A172 (cell line): ENCODE results near the gene SHROOM3. TPM values are rescaled to one million over a fixed set of nuclear protein-coding genes. Genes with fewer than 3 reads are reported as not detected.

Experiments used
- DNase-seq: peaks from one replicate; pipeline ENCODE4 v3.0.0-alpha.2; 2015; ENCODE audit warnings: low spot score
- total RNA-seq: library from RNA; depleted of rRNA; stranded (reverse); fragments of >200 nt; shearing (Covaris generic); gene quantifications from 2 replicates; pipeline ENCODE4 v1.2.3, GENCODE V29; 2014

The SHROOM3 gene
- total RNA-seq, 1 experiment from 2014 or later, result 13.2 TPM

DNA sequence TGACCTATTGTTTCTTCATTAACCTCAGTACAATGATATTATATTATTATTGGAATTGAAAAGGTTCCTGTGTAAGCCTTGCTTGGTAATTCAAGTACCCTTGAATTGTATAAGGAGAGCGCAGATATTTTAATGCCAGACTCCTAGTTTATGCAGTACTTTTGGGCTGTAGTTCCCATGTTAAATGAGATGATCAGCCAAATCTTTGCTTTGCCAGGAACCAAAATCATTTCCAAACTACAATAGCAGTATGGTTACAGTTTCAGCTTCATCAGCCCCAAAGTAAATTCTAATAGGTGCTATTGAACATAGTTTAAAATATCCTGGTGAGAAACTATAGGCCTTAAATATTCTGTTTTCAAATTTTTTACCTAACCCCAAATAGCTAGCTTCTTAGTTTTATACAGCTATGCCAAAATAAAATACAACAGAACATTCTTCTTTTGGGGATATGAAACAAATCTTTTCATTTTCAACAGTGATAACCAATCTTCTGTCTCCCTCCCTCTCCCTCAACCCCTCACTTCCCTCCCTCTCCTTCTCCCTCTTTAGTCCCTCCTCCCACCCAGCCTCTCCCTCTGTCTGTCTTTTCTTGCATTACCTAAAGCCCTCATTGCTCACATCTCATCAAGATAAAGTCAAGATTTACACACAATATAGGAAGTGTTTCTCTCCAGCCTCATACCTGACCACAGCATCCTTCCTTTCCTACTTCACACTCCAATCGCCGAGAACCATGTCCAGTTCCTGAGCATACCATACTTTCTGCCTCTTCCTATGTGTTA lies 190.1 kb downstream of the SHROOM3 start:
- DNase-seq, result no peak

DNA sequence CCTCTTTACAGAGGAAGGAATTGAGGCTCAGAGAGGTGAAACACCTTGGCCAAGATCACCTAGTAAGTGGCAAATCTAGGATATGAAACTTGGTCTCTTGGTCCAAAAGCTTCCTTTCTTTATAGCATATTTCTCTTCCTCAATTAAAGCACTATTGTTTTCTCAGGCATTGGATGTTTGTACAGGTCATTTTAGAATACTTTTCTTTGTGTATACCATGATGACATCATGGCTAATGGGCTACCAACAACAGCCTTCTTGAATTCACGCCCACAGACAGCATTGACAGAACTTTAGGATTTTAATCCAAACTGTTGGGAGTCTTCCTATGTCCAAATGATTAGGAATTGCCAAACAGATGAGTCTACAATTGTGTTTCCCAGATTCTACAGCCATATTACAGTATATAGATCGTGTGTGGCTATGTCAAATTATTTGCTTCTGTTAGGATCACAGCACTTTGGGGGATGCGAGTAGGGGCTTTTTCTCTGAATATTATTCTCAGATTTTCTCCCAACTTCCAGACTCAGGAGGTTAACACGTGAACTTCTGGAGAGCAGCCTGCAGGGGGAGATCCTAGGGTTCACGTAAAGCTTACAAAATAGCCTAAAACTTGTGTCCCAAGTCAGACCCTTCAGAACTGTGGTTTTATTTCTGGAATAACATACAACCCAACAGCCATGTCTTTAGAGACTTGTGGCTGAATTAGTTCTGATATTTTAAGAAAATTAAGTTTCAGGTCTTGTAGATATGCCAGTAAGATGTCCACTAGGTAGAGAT lies 191.8 kb downstream of the SHROOM3 start:
- DNase-seq, result no peak

DNA sequence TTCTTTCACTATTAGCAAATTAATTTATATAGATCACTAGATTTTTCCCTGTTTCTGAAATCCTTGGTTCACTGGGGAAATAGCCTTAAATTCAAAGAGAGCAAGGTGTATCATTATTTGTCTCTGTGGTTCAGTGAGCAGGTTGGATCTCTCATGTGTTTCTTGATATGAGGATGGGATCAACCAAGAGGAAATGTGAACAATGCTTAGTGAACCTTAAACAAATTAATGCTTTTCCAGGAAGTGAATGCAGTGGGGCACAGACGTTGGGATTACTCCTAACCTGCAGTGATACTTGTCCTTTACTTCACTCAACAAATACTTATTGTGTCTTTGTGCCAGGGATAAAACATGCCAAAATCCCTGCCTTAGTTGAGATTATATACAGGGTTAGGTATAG lies 193.2 kb downstream of the SHROOM3 start:
- DNase-seq, result no peak

DNA sequence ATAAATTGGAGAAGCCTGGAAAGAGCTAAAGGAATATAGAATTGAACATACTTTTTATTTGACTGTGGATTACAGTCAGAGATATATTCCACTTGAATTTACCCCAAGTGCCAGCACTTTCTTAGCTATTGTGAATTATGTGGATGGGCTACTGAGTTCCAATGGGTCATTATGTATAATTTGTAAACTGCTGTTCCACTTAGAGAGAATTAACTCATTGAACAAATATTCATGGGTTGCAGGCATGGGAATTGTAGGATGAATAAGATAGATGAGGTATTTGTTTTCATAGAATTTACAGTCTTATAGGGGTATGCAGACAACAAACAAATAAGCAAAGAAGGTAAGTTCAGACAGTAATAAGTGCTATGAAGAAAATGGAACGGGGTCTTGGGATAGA lies 195.7 kb downstream of the SHROOM3 start:
- DNase-seq, result no peak

DNA sequence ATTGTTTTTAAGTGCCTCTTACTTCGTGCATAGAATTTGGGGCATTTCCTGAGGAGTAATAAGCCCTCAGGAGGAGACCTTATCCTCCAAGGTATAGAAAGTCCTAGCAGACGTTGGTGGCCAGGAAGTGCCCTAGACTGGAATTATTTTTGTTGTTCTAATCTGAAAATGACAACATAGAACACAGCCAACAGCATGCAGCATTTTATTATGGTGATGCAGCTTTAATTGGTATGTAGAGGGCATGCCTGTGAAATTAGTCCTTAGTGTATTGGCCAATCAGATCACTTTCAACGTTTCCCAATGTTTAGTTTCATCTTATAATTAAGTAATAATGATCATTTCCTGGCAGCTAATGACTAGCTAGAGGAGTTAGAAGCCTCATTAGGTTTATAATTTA lies 199.2 kb downstream of the SHROOM3 start:
- peak; percentile 52 for DNase-seq

DNA sequence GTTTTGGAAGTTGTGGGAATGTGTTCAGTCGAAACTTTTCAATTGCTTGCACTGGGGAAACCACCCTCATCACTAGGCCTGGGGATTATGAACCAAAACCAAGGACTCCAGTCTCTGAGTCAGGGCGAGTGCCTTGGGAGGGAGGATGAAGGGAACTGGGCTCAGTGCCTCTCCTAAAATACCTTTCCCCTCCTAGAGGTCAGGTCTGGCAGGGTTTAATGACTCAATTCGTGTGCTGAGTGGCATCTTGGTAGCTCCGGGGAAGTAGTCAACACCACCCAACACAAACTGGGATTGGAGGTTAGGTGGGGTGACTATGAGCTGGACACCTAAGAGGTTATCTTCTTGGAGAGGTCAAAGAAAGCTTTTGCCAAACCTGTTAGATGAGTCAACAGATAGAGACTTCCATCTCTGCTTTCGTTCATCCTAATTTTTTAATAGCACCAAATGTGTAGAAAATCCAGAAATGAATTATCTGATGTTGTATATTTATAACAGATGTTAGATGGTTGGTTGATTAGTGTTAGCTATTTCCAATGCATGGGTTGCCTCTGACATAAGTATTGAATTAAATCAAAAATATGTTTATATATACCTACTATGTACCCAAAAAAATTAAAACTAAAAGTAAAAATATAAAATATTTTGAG lies 202.8 kb downstream of the SHROOM3 start:
- DNase-seq, result peak; percentile 60

DNA sequence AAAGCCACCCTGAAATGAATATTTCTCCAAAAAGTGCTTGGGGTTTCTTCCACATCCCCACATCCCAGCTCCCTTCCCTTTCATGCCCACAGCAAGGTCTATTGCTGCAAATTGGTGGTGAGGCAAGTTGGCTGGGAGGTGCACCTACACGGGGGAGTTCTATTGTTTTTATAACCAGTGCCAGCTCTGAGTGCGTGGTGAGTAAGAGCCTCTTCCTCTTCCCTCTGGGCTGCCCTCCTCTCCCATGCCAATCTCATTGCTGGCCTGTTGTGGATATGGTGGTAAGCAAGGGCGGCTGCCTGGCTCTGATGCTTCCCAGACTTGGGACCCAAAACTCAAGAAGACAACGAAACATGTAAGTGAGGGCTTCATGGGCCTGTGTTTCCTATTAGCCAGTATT lies 204.3 kb downstream of the SHROOM3 start:
- peak; percentile 77 for DNase-seq

DNA sequence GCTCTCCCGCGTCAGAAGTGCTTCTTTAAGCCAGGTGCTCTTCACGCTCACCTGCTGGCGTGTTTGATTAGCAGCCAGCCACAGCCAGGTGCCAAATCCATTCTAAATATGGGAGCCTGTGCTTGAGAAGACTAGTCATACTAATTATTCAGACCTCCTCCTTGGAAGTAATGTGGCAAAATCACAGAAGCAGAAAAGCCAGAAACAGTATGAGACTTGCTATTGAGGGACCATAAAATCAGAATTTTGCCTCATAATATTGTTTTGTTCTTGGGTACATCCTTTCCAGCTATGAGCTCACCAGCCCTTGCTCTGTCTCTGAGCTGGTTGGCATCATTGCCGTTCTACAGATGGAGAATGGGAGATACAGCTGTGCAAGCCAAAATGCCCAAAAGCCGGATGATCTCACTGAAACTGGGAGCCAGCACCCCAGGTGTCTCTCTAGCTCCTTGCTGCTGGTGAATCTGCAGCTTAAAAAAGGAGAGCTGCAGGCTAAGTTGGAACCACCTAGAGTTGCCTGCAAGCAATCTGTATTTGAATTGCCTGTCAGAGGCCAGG lies 205.4 kb downstream of the SHROOM3 start:
- no peak for DNase-seq

DNA sequence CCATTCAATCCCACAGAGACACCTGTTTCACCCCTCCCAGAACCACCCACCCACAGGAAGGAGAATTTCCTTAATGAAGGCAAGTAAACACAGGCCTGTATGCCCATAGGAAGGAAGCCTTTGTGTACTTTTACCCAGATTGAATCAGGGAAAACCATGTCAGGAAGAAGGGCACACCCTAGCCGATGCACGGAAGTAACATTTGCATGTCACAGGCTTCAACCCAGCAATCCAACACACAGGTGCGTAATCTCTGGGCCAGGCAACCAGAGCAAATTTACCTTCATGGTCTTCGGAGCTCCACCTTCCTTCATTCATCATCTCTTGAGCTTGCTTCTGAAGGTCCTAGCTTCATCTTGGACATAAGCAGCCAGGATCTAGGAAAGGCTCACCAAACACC lies 206.3 kb downstream of the SHROOM3 start:
- no peak for DNase-seq

DNA sequence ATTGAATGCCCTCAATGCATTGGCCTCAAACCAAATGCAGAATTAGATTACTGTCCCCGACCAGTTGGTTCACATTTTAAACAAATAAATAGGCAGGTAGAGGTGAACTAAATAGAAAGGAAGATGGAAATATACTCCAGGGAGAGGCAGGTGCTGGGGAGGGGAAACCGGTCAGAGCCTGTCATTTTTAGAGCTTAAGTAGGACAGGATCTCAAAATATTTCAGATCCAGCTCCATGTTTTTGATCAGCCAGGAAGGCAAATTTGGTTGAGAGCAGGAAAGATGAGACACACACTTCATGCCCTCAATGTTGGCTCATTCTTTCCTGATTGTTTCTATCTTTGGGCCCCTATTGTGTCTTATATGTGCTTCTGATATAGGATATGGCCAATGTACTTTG lies 206.7 kb downstream of the SHROOM3 start:
- no peak for DNase-seq

DNA sequence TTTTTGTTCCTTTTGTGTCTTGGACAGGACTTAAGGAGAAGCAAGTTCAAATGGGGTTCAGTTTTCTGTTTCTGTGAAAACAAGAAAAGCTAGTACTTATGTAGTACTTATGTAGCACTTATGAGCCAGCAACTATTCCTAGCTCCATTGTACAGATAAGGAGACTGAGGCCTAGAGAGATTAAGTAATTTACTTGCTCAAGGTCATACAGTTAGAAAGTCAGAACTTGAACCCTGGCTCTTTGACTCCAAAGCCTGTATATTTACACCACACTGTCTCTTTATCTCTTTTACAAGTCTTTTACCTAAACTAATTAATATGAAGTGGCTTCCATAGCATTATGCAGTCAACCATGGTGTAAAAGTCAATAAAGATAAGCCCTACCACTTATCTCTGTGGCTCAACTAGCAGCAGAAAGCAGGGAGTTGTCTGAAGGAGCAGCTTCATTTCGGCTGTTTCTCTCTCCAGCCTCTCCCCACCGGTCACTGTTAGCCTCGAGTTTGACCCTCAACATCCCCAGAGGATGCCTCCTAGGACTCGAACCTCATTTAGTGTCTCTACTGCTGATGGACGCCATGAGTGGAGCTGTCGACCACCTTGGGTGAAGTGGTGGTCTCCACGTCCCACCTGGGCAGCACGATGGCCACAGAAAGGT lies 209.9 kb downstream of the SHROOM3 start:
- no peak for DNase-seq

DNA sequence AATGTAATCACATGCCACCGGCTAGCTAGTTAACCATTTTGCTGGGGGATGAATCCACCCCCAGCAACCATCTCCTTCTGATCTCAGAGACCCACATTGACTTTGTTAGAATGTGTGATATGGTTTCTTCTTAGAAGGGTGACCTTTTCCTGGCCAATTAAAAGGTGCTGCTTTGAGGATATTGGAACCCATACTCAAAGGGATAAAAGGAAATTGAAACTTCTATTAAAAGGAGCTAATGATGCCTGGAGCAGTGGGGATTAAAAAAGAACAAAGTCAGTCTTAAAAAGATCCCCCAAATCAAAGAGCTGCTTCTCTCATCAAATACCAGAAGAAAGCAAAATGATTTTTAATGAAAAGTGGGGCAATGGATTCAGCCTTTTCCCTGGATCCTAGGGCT lies 214.1 kb downstream of the SHROOM3 start:
- DNase-seq, result no peak

DNA sequence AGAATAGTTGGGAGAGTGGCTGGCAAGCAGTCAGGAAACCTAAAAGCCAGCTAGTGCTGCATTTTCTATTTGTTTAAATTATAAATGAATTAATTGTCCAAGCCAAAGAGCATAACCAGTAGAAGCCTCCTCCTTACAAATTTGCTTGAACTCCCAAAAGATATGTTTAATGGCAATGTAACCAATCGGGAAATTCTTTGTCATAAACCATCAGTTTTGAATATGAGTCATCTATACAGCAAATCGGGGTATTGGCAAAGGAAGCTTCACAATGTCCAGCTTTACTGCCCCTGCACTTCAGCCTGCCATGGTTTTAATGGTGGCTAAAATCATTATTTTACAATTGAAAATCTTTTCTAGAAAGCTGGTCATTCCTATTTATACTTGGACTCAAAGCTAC lies 216.6 kb downstream of the SHROOM3 start:
- no peak for DNase-seq

DNA sequence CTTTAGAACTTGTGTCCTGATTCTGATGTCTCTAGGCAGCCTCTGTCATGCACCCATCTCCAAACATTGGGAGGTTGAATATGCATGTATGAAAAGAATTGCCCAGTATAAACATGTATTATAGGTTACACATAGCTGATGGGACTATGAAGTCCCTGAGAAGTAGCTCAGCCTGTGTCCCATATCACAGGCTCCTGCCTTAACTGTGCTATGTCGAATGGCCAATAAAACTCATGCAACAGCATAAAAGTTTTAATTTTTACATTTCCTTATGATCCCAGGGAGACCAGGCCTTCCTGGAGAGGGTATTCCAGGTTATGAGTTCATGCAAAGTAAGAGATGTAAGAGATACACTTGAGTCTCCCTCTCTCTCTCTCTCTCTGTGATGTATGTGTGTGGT lies 217.4 kb downstream of the SHROOM3 start:
- DNase-seq, result no peak

DNA sequence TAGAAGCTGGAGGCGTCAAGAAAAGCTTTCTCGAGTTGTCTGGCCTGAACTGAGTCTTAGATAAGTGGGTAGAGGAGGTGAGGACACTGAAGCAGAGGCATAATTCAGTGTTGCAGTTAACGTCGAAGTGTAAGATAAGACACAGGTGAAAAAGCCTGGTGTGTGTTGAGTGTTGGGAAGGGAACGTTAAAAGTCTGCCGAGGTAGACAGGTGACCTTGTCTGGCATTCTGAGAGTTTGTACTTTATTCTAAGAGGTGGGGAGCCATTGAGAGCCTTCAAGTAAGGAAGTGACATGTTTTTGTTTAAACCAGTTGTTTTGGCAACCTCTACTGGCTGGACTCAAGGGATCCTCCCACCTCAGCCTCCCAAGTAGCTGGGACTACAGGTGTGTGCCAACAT lies 219.1 kb downstream of the SHROOM3 start:
- DNase-seq, result no peak

DNA sequence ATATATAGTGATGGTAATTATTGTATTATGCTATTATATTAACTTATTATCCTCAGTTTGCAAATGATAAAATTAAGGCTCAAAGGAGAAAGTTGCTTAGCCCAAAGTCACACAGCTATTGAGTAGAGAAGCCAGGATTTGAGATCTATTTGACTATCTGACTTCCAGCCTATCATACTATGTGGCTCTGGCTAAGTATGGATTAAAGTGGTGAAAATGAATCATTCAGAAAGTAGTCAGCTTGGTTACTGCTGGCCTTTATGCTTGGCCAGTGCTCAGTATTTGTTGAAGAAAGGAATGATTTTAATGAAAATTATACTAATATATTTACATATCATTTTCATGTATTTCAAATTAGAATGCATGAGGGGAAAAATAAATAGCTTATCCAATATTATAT lies 219.8 kb downstream of the SHROOM3 start:
- no peak for DNase-seq

DNA sequence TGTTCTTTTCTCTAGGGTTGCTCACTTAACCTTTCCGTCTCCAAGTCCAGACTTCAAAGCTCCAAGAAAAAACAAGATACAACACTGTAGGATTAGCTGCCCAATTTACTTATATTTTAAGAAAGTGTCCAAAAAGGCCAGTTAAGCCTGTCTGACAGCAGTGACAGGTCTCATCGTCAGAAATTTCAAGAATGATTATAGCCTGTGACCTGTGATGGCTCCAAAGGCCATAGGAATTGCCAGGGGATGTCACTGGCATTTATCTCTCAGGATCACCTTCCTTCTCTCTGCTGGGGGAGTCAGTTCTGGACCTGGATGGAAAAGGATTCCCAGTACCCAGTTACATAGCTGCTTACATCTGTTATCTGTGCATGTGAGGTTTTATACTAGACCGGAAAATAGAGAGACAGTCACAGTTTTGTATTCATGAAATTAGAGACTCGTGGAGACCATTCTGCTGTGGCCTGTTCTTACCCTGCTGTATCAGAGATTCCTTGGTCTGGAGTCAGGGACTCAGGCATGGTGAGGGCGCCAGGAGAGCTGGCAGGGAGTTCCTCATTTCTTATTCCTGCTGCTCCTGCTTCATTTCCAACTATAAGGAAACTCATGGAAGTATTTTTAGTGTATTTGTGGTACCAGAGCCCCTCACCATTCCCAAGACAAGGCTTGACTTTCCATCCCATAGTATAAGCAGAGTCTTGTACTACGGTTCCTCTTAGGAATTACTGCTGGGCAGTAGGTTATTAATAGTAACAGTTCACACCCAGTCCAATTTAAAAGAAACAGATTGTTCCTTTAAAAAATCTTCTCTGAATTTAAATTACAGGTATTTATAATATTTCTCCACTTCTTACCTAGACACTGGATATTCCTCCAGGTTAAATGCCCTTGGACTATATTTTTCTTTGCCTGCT lies 220.8 kb downstream of the SHROOM3 start:
- DNase-seq, result no peak

DNA sequence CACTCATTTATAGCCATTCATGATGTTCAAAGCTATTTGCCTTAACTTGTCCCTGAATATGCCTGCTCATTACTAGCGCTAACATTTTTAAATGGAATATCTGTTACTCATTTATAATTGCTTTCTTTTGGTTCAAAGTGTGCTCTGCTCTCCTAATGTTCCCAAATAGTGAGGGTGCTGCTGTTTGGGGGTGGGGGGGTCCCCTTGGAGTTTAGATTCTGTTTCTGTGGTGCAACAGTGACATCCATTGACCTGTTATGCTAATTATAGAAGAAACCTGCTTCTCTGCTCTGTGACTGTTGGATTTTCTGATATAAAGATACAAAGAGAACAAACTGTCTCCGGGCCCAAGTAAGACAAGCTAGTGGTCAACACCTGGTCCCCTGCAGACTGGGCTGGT lies 222.4 kb downstream of the SHROOM3 start:
- no peak for DNase-seq

DNA sequence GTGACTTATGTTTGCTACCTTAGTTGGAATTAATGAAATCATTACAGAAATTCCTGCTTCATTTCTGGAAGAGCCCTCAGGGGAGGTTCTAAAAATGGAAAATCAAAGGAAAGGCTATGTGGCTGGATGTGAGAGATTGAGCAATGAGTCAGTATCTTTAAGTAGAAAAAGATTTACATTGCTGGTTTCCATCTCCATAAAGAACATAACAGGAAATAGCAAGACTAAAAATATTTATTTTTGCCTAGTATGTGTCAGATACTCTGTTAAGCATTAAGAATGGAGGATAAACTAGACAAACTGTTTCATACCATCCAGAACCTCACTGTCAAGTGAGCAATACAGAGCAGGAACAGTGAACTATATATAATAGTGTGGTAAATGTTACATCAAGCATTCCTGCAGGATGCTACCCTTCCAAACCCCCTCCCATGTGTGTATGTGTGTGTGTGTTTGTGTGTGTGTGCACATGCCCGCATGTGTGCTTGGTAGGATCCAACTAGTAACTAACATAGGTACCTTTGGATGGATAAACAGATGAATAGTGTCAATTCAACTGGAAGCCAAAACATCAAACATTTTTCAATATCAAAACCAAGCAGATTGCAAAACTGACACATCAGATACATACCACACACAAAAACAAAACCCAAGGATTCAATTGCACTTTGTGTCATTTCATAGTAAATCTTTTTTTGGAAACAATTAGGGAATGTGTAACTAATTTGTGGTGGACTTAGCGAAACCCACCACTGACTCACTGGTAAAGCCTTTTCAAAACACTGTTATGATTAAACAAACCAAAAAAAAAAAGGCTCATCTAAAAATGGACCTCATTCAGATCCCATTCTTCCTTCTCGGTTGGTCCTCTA lies 223.4 kb downstream of the SHROOM3 start:
- DNase-seq, result peak; percentile 40

DNA sequence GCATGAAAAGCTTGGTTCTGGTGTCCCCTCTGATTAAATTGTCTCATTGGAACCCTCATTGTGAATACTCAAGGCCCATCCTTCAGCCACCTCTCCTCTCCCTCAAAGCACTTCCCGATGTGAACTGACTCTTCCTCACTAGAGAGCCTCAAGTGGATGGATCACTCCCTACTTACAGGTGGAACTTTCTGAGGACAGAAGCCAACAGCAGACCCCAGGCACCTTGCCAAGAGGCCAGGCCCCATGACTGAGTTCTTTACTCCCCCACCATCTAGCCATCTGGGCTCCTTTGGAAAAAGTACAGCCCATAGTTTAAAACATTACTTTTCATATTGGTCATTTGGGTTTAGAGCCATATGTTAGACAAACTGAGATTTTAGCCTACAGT lies 224.1 kb downstream of the SHROOM3 start:
- peak; percentile 4 for DNase-seq
